ENCODE results near the gene NEURL2. TPM values are rescaled to one million over a fixed set of nuclear protein-coding genes. Genes with fewer than 3 reads are reported as not detected.
A peak's percentile ranks its signal among the peaks of the same experiment; 100 is the strongest.

The NEURL2 gene, protein sequence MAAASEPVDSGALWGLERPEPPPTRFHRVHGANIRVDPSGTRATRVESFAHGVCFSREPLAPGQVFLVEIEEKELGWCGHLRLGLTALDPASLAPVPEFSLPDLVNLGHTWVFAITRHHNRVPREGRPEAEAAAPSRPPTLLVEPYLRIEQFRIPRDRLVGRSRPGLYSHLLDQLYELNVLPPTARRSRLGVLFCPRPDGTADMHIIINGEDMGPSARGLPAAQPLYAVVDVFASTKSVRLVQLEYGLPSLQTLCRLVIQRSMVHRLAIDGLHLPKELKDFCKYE
- 9.5 and 9.7 TPM in 2 replicates for total RNA-seq (2013; cell fraction: nucleolus; rRNA removed)
- total RNA-seq (2014; rRNA removed) (5.8 and 7.0 TPM in 2 replicates), total RNA-seq (2014; rRNA removed; fragmentation: Illumina TruSeq; extraction: Trizol) (1.2 TPM in 2 replicates), total RNA-seq (2021) (4.7 and 5.7 TPM in 2 replicates), polyA plus RNA-seq (2011; rRNA removed) (0.42 and 0.53 TPM in 2 replicates), polyA plus RNA-seq (2014; fragmentation: Illumina TruSeq; extraction: Trizol) (1.0 TPM in 1 of 2 replicates, not detected in the other), polyA plus RNA-seq (2014; fragmentation: Nextera tagmentation; extraction: Ambion mirVana) (1 to 10 TPM in 1 of 2 experiments, under 1 TPM in 1; 0.97 to 1.8 TPM), polyA plus RNA-seq (2014; rRNA removed) (6.5 and 6.9 TPM in 2 replicates), polyA plus RNA-seq (2016; fragmentation: Nextera tagmentation; extraction: Ambion mirVana) (1 to 10 TPM; 3.7 to 4.1 TPM), polyA minus RNA-seq (2011; rRNA and poly(A)+ RNA removed) (0.22 and 2.3 TPM in 2 replicates), Bru-seq, nascent RNA (percentile 57 among the genes with signal in this experiment), BruChase-seq, experiment 1, labeled RNA remaining after a 6-hour chase (percentile 53 among the genes with signal in this experiment), BruChase-seq, experiment 2, labeled RNA remaining after a 2-hour chase (percentile 44 among the genes with signal in this experiment)
- 0.46 TPM for polyA plus RNA-seq (2011; ENCODE audit: low read depth)
- 1.3 and 2.1 TPM in 2 replicates for polyA plus RNA-seq (2011; cell fraction: cytosol; rRNA removed)
- polyA plus RNA-seq (2011; cell fraction: nucleus; rRNA removed): 2.0 and 2.8 TPM in 2 replicates
- polyA plus RNA-seq (2012): 2.4 and 3.4 TPM in 2 replicates
- 1.1 and 1.9 TPM in 2 replicates for polyA minus RNA-seq (2011; cell fraction: cytosol; rRNA and poly(A)+ RNA removed)
- polyA minus RNA-seq (2011; cell fraction: nucleus; rRNA and poly(A)+ RNA removed): 2.4 and 5.9 TPM in 2 replicates
- long read RNA-seq, experiment 1: 0 reads
- long read RNA-seq, experiment 2: 0 reads

DNA sequence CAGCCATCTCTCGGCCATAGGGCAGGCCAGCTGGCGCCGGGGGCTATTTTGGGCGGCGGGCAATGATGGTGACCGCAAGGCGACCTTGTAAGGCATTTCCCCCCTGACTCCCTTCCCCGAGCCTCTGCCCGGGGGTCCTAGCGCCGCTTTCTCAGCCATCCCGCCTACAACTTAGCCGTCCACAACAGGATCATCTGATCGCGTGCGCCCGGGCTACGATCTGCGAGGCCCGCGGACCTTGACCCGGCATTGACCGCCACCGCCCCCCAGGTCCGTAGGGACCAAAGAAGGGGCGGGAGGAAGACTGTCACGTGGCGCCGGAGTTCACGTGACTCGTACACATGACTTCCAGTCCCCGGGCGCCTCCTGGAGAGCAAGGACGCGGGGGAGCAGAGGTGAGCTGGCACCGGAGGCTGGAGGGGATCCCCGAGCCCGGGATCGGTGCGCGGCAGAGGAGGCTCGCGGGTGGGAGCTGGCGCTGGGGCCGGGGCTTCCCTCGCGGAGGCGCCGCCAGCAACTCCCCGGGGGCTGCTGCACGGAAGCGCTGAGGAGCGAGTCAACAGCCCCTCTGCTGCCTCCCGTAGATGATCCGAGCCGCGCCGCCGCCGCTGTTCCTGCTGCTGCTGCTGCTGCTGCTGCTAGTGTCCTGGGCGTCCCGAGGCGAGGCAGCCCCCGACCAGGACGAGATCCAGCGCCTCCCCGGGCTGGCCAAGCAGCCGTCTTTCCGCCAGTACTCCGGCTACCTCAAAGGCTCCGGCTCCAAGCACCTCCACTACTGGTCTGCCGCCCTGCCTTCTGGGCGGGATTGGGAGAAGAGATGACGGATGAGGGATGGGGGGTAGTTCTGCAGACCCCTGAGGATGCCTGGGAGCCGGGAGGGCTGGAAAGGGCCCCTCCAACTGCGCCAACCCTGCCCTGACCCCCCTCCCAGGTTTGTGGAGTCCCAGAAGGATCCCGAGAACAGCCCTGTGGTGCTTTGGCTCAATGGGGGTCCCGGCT, at the start of gene NEURL2, which contains the start of gene CTSA:
Gene NEURL2 (minus strand): TSS at position 224 of the 999 bp plus-strand sequence. CDS start 217 bp downstream, at position 7.
Gene CTSA (plus strand): TSS at position 351 of the 999 bp plus-strand sequence. CDS start 234 bp downstream, at position 585.
- Histone ChIP-seq H3K27me3 (replicated peaks in 1 of 2; ENCODE audit: control insufficient read depth in 2 of 2, insufficient read depth in 2 of 2, low read length in 1 of 2) (no peaks in the 10 kb centered on the region), H4K20me1 (ENCODE audit: control insufficient read depth, insufficient read depth) (no peaks in the 10 kb centered on the region), H2AFZ (ENCODE audit: control insufficient read depth, low read depth, low read length) (peak within 1 kb of the TSS; percentile 87), H3K4me1 (ENCODE audit: control insufficient read depth, insufficient read depth, low read length) (peaks cover 22% of the 10 kb centered on the region), H3K9me3 (replicated peaks; ENCODE audit: control insufficient read depth, insufficient read depth, low read length) (no peaks in the 10 kb centered on the region), H3K27ac (ENCODE audit: control insufficient read depth, insufficient read depth) (peak within 1 kb of the TSS; percentile 75), H3K36me3 (ENCODE audit: control insufficient read depth in 2 of 2, insufficient read depth in 2 of 2, low read length in 1 of 2) (peaks cover 0 to 4% of the 10 kb centered on the region in 2 experiments; a peak in 2 of 4 replicates), H3K9ac (ENCODE audit: control insufficient read depth, insufficient read depth, low read length) (peak within 1 kb of the TSS; percentile 81), H3K4me3 (peak within 1 kb of the TSS; percentile 83), H3K79me2 (ENCODE audit: control insufficient read depth, insufficient read depth, low read length) (peaks cover 4% of the 10 kb centered on the region), H3K4me2 (ENCODE audit: control insufficient read depth, insufficient read depth) (peak within 1 kb of the TSS; percentile 98)
- no TSS peak for BruUV-seq (replicated peaks)
- peak; percentile 87 for ATAC-seq
- in situ Hi-C loops (cut with MboI): no loop called here
- ChIA-PET POLR2A (interaction anchor here (0.5 to 2.4 kb wide), 10 partner anchors 10 to 79 kb away, joined by 3 to 19 read pairs (median 4); partner anchors contain the start of genes PCIF1 and ZSWIM1), RAD21 (ENCODE audit: unreplicated experiment) (interaction anchor here (1.0 to 3.4 kb wide), 6 partner anchors 10 to 78 kb away, joined by 3 to 25 read pairs (median 6); partner anchors contain the start of gene ZSWIM1), CTCF (interaction anchor here (0.8 to 3.0 kb wide), 9 partner anchors 10 to 92 kb away, joined by 4 to 38 read pairs (median 5); partner anchors contain the start of genes PCIF1, UBE2C and ZSWIM1), SMC1A (ENCODE audit: uncharacterized antibody, unreplicated experiment) (interaction anchor here (1.1 to 2.8 kb wide), 8 partner anchors 9 to 93 kb away, joined by 3 to 12 read pairs (median 4); partner anchors contain the start of genes PLTP and ZSWIM1)
- whole genome bisulfite sequencing (ENCODE audit: insufficient coverage, insufficient replicate concordance, low lambda C conversion rate, missing lambda C conversion rate): 1% methylated on average over 78 of the region's 78 CpGs
- DNase-seq (ENCODE audit: low read depth, low spot score): peak; percentile 51
- intact Hi-C loops (cut with micrococcal nuclease; ENCODE audit: unreplicated experiment): loop anchor here (1.0 to 5.0 kb wide), 4 partner anchors 19 to 81 kb away; partner anchors contain the start of genes ACOT8, PCIF1, ZNF335 and ZSWIM3
- FAIRE-seq: peak; percentile 91
- TF ChIP-seq RELA (IDR thresholded peaks at IDR 0.05; ENCODE audit: borderline replicate concordance, partially characterized antibody): peak; percentile 93
- 0 out of 2 replicates have a peak, but pooled peaks have one; percentile 9 for TF ChIP-seq RAD21 (IDR thresholded peaks at IDR 0.05; ENCODE audit: insufficient read depth, low read depth, low read length)
- TF ChIP-seq IRF4 (IDR thresholded peaks at IDR 0.05; ENCODE audit: low read depth, low read length): no peak
- peak; percentile 74; the same call in 1 of the 2 replicates for TF ChIP-seq TAF1 (IDR thresholded peaks at IDR 0.05; ENCODE audit: borderline replicate concordance, low read depth, low read length)
- TF ChIP-seq, protein P1, sequence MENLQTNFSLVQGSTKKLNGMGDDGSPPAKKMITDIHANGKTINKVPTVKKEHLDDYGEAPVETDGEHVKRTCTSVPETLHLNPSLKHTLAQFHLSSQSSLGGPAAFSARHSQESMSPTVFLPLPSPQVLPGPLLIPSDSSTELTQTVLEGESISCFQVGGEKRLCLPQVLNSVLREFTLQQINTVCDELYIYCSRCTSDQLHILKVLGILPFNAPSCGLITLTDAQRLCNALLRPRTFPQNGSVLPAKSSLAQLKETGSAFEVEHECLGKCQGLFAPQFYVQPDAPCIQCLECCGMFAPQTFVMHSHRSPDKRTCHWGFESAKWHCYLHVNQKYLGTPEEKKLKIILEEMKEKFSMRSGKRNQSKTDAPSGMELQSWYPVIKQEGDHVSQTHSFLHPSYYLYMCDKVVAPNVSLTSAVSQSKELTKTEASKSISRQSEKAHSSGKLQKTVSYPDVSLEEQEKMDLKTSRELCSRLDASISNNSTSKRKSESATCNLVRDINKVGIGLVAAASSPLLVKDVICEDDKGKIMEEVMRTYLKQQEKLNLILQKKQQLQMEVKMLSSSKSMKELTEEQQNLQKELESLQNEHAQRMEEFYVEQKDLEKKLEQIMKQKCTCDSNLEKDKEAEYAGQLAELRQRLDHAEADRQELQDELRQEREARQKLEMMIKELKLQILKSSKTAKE (IDR thresholded peaks at IDR 0.05; ENCODE audit: low read depth, poor library complexity, severe bottlenecking): peak; percentile 80
- TF ChIP-seq SIN3A (IDR thresholded peaks at IDR 0.05; ENCODE audit: low read depth, low read length): peak; percentile 98
- TF ChIP-seq SP1 (IDR thresholded peaks at IDR 0.05; ENCODE audit: low read depth, low read length): peak; percentile 83
- peak in 1 of 2 experiments; percentile 43; a peak in 1 of 4 replicates for TF ChIP-seq IKZF2 (IDR thresholded peaks at IDR 0.05)
- TF ChIP-seq EP300 (IDR thresholded peaks at IDR 0.05; ENCODE audit: borderline replicate concordance in 1 of 2, control insufficient read depth in 1 of 2, low read depth in 2 of 2, low read length in 2 of 2): peak; percentile 43 to 62; a peak in 2 of 4 replicates
- peak; percentile 92 for TF ChIP-seq YY1 (IDR thresholded peaks at IDR 0.05; ENCODE audit: low read depth, low read length)
- peak; percentile 94 for TF ChIP-seq TARDBP (IDR thresholded peaks at IDR 0.05; ENCODE audit: borderline replicate concordance)
- TF ChIP-seq BACH1 (IDR thresholded peaks at IDR 0.05; ENCODE audit: borderline replicate concordance): peak; percentile 47; the same call in 1 of the 2 replicates
- peak; percentile 61 for TF ChIP-seq CREM (IDR thresholded peaks at IDR 0.05; ENCODE audit: low read depth)
- peak; percentile 61 for TF ChIP-seq BCL11A (IDR thresholded peaks at IDR 0.05; ENCODE audit: low read depth, low read length)
- peak; percentile 93; the same call in 1 of the 2 replicates for TF ChIP-seq RB1 (IDR thresholded peaks at IDR 0.05; ENCODE audit: borderline replicate concordance)
- TF ChIP-seq CHD2 (IDR thresholded peaks at IDR 0.05; ENCODE audit: borderline replicate concordance, low read depth, low read length): peak; percentile 84
